MM.1S (cell line): ENCODE results near the gene ADSS1.

Experiments
- EZH2 ChIP-seq: fragments of 300-600 bp; sonication (generic); optimal IDR thresholded peaks from 2 replicates; pipeline ENCODE3; 2017; ENCODE audit warnings: low read depth, mild to moderate bottlenecking, antibody characterized with exemption, low read length, mixed read lengths
- EZH2phosphoT487 ChIP-seq: fragments of 300-600 bp; sonication (generic); IDR thresholded peaks from 2 replicates; pipeline ENCODE4 v1.6.1; 2018; ENCODE audit warnings: antibody characterized with exemption, low read length
- TF ChIP-seq, protein P1 (sequence below): fragments of 300-600 bp; sonication (generic); IDR thresholded peaks from 2 replicates; pipeline ENCODE4 v1.5.1; 2016; ENCODE audit warnings: antibody characterized with exemption, low read length, mixed read lengths

DNA sequence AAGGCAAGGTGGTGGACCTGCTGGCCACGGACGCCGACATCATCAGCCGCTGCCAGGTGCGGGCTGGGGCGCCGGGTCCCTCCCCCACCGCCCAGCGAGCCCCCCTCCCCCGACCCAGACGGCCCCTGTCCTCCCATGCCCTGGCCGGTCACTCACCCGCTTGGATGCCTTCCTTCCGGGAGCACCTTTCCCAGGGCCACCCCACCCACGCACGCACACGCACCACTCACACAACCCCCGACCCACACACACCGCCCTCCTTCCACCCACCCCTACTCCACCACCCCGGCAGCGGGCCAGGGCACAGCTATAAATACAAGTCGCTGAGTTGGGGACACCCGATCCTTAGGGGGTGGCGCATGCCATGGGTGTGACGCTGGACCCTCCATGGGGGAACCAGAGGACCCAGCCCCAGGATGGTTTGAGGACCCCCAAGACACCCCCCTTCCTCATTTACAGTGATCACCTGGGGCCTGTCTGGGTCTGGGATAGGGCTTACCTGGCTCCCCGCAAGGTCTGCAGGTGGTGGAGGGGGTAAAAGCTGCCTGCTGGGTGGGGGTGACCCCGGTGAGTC lies 465 bp downstream of the ADSS1 start:
- TF ChIP-seq, protein P1, sequence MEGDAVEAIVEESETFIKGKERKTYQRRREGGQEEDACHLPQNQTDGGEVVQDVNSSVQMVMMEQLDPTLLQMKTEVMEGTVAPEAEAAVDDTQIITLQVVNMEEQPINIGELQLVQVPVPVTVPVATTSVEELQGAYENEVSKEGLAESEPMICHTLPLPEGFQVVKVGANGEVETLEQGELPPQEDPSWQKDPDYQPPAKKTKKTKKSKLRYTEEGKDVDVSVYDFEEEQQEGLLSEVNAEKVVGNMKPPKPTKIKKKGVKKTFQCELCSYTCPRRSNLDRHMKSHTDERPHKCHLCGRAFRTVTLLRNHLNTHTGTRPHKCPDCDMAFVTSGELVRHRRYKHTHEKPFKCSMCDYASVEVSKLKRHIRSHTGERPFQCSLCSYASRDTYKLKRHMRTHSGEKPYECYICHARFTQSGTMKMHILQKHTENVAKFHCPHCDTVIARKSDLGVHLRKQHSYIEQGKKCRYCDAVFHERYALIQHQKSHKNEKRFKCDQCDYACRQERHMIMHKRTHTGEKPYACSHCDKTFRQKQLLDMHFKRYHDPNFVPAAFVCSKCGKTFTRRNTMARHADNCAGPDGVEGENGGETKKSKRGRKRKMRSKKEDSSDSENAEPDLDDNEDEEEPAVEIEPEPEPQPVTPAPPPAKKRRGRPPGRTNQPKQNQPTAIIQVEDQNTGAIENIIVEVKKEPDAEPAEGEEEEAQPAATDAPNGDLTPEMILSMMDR = no peak
- TF ChIP-seq EZH2phosphoT487 = no peak
- no peak for TF ChIP-seq EZH2
